ENCODE data around the gene YIPF4.
"Not testable (repeated sequence)": the region's sequence is repeated elsewhere in the genome, so short reads cannot be mapped to it uniquely, and the experiment has no call there.

YIPF4 gene

GRCh38 chr2:32290000-32290339 lies 12.3 kb downstream of the YIPF4 start:
- no peak for DNase-seq

GRCh38 chr2:32291746-32292145 lies 14.0 kb downstream of the YIPF4 start:
- DNase-seq: no peak

- not testable (repeated sequence) for DNase-seq
These were observed 15.8 kb downstream of the YIPF4 start for GRCh38 chr2:32293493-32293892.

- DNase-seq: not testable (repeated sequence)
These were observed 16.4 kb downstream of the YIPF4 start for GRCh38 chr2:32293966-32294562.

GRCh38 chr2:32310577-32310976 lies 32.9 kb downstream of the YIPF4 start:
- no peak for DNase-seq

GRCh38 chr2:32314886-32315285 lies 37.2 kb downstream of the YIPF4 start:
- no peak for DNase-seq

GRCh38 chr2:32328679-32329078 lies 51.0 kb downstream of the YIPF4 start:
- DNase-seq: not testable (repeated sequence)

GRCh38 chr2:32329180-32329980 lies 51.7 kb downstream of the YIPF4 start:
- not testable (repeated sequence) for DNase-seq

GRCh38 chr2:32330136-32330535 lies 52.4 kb downstream of the YIPF4 start:
- DNase-seq: no peak

- no peak for DNase-seq
These were observed 65.1 kb downstream of the YIPF4 start for GRCh38 chr2:32342801-32343200.

- not testable (repeated sequence) for DNase-seq
These were observed 73.1 kb downstream of the YIPF4 start for GRCh38 chr2:32350797-32351196.

- no peak for DNase-seq
These were observed 78.4 kb downstream of the YIPF4 start for GRCh38 chr2:32355976-32356680.

- peak; percentile 93 for DNase-seq
These were observed 79.1 kb downstream of the YIPF4 start, which contains the start of gene BIRC6 for GRCh38 chr2:32356681-32357317. TSS of gene BIRC6 (plus strand) at chr2:32357023. CDS start at chr2:32357162, 139 bp downstream.

GRCh38 chr2:32357318-32358110 lies 79.8 kb downstream of the YIPF4 start:
- DNase-seq: peak; percentile 21

GRCh38 chr2:32358111-32358482 lies 80.4 kb downstream of the YIPF4 start:
- peak; percentile 8 for DNase-seq

- no peak for DNase-seq
These were observed 82.7 kb downstream of the YIPF4 start for GRCh38 chr2:32360416-32360815.

- DNase-seq: not testable (repeated sequence)
These were observed 85.3 kb downstream of the YIPF4 start for GRCh38 chr2:32362997-32363396.

- no peak for DNase-seq
These were observed 85.9 kb downstream of the YIPF4 start for GRCh38 chr2:32363597-32363996.

GRCh38 chr2:32364290-32364689 lies 86.6 kb downstream of the YIPF4 start:
- not testable (repeated sequence) for DNase-seq

- DNase-seq: not testable (repeated sequence)
These were observed 88.0 kb downstream of the YIPF4 start for GRCh38 chr2:32365679-32366078.

Measured in CD4-positive, alpha-beta T cell treated with Interleukin-12 subunit alpha and Interleukin-12 subunit beta, for 1 hour (primary cell).